Head of caudate nucleus (tissue), 42 donors: ENCODE data around the gene RXFP1.
A peak's percentile ranks its signal among the peaks of the same experiment; 100 is the strongest.
"Not testable (repeated sequence)": the region's sequence is repeated elsewhere in the genome, so short reads cannot be mapped to it uniquely, and the experiment has no call there.

Source experiments
- DNase-seq, 42 donors: peaks; one replicate each; pipeline versions ENCODE4 v3.0.0 to v3.0.0-alpha.2; 2020 to 2021; ENCODE audit warnings: mixed read lengths in 7 of 42
- intact Hi-C: fragments of 100-400 bp; cut with DNase I; formaldehyde crosslinking; loops from one replicate; pipeline ENCODE4 v1.15.0; 2022

Gene RXFP1

DNA sequence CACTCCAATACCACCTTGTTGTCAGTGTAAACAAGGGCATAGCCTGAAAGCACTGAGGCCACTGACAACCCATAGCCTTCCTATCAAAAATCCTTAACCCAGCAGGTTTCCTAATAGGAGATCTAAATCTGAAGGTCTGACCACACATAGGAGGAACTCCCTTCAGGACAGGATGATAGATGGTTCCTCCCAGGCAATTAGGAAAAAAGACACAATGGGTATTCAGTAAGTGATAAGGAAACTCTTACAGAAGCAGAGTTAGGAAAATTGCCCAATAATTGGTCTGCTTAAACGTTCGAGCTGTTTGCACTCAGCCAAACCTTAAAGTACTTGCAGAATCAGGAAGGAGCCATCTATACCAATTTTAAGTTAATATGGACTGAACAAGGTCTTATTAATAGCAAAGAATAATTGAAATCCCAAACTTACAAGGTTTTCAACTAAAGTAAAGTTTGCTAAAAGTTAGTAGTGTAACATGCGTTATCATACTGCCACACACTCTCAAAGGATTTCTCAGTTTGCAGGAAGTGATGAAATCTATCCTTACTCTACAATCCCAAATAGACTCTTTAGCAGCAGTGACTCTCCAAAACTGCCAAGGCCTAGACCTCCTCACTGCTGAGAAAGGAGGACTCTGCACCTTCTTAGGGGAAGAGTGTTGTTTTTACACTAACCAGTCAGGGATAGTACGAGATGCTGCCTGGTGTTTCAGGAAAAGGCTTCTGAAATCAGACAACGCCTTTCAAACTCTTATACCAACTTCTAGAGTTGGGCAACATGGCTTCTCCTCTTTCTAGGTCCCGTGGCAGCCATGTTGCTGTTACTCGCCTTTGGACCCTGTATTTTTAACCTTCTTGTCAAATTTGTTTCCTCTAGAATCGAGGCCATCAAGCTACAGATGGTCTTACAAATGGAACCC lies 142.3 kb downstream of the RXFP1 start:
- intact Hi-C loops, DNase-seq: not testable (repeated sequence)

GRCh38 chr4:158664806-158665205 lies 143.1 kb downstream of the RXFP1 start:
- no peak for DNase-seq
- intact Hi-C loops, result no loop called here

GRCh38 chr4:158666892-158667291 lies 145.2 kb downstream of the RXFP1 start:
- no peak for DNase-seq

GRCh38 chr4:158667651-158668198 lies 146.0 kb downstream of the RXFP1 start:
- peak in 2 of 42 donors; percentile 1 to 3 for DNase-seq

More at GRCh38 chr4:158666892-158667291, 145.2 kb downstream of the RXFP1 start:
- intact Hi-C loops, result no loop called here

GRCh38 chr4:158669310-158669709 lies 147.6 kb downstream of the RXFP1 start:
- intact Hi-C loops, result no loop called here
- DNase-seq, result no peak

More at GRCh38 chr4:158667651-158668198, 146.0 kb downstream of the RXFP1 start:
- intact Hi-C loops, result no loop called here

GRCh38 chr4:158670975-158671664 lies 149.4 kb downstream of the RXFP1 start:
- intact Hi-C loops, result loop anchor here (5.0 kb wide), 1 partner anchor 479 kb away; no protein-coding TSS in a partner anchor
- peak in 41 of 42 donors; percentile 5 to 84 (median 60) for DNase-seq

DNA sequence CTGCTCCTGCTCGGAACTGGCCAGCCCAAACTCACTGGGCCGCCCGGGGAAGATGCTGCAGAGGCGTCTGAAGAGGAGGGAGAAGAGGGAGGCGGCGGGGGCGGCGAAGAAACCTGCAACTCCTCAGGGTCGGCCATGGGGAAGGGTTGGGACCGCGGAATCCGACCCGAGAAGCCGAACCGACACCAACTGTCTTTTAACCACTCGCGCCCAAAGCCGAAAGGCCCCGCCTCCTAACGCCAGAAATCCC lies 149.9 kb downstream of the RXFP1 start, which contains the start of gene C4orf46:
TSS of gene C4orf46 (minus strand) at position 223 of the 250 bp plus-strand sequence. CDS start at position 137, 86 bp downstream.
- intact Hi-C loops, result loop anchor here (5.0 kb wide), 1 partner anchor 479 kb away; no protein-coding TSS in a partner anchor
- DNase-seq, result no peak

DNA sequence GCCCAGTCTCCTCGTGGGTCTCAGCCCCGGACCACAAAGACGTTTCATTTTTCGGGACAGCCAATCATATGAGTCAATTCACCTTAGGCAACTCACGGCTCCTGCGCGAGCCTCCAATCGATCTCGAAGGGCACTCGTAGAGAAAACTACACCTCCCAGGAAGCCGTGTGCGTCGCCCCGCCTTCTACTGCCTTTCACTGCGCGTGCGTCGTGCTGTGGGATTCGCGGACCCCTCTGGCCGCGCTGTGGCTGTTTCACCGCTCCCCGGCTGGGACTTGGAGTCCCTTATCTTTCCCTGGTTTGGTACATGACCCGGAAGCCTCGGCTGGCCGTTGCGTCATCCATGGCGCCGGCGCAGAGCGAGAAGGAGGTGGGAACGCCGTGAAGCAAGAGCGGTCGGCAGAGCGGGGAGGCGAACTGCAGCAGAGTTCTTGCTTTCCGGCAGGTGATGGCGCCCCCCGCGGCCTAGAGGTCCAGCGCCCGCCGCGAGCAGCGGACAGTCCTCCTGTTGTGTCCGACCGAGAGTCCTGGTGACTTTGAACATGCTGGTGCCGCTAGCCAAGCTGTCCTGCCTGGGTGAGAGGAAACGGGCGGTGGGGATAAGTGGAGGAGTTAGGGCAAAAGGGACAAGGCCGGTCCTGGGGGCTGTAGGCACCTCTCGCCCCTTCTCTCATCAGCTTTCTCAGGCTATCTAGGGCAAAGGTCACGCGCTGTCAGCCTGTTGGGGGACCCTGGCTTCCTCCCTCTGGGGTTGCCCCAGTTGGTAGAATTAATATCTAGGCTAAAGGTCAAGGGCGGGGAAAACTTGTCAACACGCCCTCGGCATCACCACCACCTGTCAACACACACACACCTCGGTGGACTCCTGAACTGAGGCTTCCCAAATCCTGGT lies 150.5 kb downstream of the RXFP1 start, which contains the start of gene ETFDH:
TSS of gene ETFDH (plus strand) at position 382 of the 892 bp plus-strand sequence. CDS start at position 543, 161 bp downstream.
- intact Hi-C loops, result loop anchor here (5.0 kb wide), 1 partner anchor 480 kb away; no protein-coding TSS in a partner anchor
- DNase-seq, result peak; percentile 97 to 100 (median 99)

DNA sequence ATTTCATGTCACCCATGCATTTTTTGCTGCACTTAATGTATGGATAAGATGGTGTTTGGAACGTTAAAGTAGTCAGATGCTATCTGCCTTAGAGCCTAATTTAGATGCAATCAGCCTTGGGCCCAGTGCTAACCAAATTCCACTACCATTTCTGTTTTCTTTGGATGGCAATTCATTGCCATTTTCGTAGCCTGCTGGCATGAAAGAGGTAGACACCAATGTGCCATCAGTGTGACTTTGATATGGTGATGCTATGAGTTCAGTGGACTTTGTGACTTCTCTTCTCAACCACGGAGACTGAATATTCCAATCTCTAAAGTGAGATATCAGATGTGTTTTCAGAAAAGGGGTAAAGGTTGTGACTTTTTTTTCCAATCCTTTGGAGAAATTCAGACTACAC lies 152.0 kb downstream of the RXFP1 start:
- no peak for DNase-seq
- intact Hi-C loops, result loop anchor here (5.0 kb wide), 1 partner anchor 481 kb away; no protein-coding TSS in a partner anchor

- DNase-seq, result no peak
- intact Hi-C loops, result no loop called here
Measured at GRCh38 chr4:158676076-158676475, 154.4 kb downstream of the RXFP1 start.

DNA sequence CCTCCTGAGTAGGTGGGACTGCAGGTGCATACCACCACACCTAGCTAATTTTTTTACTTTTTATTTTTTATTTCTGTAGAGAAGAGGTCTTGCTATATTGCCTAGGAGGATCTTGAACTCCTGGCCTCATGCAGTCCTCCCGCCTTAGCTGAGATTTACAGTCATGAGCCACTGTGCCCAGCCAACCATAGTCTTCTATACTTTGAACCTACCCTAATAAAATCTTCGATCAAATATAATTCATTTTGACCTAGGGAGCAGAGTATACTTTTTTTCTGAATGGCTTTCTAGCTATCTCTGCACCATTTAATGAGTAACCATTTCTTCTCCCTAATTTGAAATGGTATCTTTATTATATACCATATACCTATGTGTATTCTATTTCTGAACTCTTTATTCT lies 157.1 kb downstream of the RXFP1 start:
- no peak for DNase-seq
- intact Hi-C loops, result no loop called here

- no peak for DNase-seq
- intact Hi-C loops, result no loop called here
Measured at GRCh38 chr4:158681629-158682028, 159.9 kb downstream of the RXFP1 start.

- no peak for DNase-seq
- intact Hi-C loops, result no loop called here
Measured at GRCh38 chr4:158682066-158682465, 160.4 kb downstream of the RXFP1 start.

GRCh38 chr4:158688813-158689212 lies 167.1 kb downstream of the RXFP1 start:
- no peak for DNase-seq
- intact Hi-C loops, result no loop called here
